Measurements from ENCODE around the gene RGS10. TPM values are rescaled to one million over a fixed set of nuclear protein-coding genes. Genes with fewer than 3 reads are reported as not detected.
"Not testable (repeated sequence)": the region's sequence is repeated elsewhere in the genome, so short reads cannot be mapped to it uniquely, and the experiment has no call there.

Gene RGS10
- polyA plus RNA-seq, 3 donors = 33.0 to 36.3 (median 35.0) TPM

DNA sequence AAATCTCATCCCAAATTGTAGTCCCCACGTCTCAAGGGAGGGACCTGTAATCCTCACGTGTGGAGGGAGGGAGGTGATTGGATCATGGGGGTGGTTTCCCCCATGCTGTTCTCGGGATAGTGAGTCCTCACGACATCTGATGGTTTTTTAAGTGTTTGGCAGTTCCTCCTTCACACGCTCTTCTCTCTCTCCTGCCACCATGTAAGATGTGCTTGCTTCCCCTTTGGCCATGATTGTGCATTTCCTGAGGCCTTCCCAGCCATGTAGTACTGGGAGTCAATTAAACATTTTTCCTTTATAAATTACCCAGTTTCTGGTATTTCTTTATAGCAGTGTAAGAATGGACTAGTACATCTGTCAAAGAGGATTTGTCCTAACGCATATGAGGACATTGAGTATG lies 59.5 kb downstream of the RGS10 start:
- no peak for DNase-seq (ENCODE audit: extremely low read depth in 1 of 11, low read depth in 9 of 11, low spot score in 4 of 11)

DNA sequence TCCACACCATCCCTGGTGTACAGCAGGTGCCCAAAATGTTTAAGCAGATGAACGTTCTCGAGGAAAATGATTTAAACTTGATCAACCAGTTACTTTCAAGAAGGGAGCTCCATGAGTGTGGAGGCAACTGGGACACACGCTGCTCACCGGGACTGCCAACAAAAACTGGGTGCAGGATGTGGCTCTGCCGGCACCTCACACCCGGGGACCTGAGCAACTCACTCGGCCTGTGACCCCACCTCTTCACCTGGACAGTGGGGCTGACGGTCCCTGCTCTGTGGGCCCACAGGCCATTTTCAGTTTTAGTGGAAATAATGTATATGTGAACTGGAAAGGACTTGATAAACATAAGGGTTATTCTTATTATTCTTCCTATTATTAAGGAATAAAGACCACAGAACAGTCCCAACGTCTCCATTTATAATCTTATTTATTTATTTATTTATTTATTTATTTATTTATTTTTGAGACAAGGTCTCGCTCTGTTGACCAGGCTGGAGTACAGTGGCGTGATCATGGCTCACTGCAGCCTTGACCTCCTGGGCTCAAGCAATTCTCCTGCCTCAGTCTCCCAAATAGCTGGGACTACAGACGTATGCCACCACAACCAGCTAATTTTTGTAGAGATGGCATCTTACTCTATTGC lies 60.6 kb downstream of the RGS10 start:
- DNase-seq (ENCODE audit: extremely low read depth in 1 of 11, low read depth in 9 of 11, low spot score in 4 of 11) = no peak

DNA sequence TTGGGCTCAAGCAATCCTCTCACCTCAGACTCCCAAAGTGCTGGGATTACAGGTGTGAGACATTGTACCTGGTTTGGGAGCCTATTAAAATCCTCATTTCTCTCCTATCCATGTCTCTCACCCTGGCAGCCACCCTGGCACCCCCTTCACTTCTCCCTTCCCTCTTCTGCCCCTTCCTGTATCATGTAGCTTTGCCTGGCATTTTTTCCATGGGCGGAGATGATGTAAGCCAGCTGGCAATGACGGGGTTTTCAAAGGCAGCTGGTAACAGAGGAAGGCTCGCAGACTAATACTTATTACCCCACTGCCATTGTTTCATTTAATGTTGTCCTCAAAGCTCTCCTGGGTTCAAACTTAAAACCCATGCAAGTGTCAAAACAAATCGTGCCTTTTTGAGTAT lies 61.9 kb downstream of the RGS10 start:
- no peak for DNase-seq (ENCODE audit: extremely low read depth in 1 of 11, low read depth in 9 of 11, low spot score in 4 of 11)

DNA sequence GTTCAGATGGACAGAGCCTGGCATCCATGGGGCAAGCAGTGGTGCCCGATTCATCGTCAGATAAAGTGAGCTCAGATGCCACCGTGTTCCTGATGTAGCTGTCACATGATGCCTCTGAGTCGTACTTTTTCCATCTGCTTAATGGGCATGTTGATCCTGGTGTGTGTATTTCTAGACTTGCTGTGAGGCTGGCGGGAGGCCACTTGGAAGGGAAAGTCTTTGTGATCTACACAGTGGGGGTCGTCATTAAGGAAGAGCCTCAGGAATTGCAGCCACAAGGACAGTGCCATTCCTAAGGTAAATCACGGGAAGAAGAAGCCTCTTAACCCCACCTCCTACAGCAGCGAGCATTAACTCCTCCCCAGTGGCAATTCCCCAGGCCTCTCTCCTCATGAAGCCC lies 63.0 kb downstream of the RGS10 start:
- no peak for DNase-seq (ENCODE audit: extremely low read depth in 1 of 11, low read depth in 9 of 11, low spot score in 4 of 11)

DNA sequence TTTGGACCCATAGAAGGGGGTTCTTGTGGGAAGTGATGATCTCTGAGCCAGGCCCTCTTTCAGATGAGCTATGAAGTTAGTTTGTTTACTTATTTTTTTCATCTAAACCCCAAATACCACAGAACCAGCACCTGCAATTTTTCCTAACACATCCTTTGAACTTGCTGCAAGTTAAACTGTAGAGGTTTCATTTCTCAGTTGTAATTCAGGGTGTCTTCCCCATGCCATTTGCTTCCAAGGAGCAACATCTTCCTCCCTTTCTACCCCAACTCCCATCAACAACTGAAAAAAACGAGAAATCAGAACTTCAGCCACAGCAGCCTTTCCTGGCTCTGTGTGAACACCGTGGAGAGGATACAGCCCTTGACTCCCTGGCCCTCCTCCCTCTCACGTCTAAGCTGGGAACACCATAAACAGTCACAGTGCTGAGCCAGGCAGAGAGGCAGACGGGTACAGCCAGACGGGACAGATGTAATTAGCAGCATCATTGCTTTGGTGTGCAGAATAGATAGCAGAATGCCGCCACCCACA lies 63.6 kb downstream of the RGS10 start:
- no peak for DNase-seq (ENCODE audit: extremely low read depth in 1 of 11, low read depth in 9 of 11, low spot score in 4 of 11)

DNA sequence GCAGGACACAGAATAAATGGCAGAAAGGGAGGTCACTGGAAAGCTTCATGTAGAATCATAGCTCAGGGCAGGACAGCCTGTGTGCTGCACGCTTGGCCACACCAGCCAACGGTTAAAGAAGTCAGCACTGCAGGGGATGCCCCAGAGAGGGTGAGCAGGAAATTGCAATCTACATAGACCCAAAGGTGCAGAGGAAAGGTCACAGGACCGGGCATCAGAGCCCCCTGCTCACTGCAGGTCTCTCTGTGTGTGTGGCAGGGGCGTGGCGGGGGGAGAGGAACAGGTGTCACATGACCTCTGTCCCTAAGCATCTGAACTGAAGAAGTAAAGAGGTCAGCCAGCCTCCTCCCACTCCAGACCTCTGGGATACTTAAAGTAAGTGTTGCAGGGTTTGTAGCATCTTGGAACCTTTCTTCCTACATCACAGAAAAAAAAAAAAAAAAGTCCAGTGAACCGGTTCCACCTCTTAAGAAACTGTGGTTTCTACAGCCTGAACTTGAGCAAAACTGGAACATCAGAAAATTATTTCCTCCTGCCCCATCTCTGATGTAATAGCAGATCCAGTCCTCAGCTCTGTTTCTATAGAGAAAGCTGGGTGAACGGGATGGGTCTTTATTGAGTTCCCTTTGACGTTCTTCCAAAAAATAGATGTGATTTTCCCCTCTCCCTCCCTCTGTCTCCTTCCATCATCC lies 64.3 kb downstream of the RGS10 start:
- DNase-seq (ENCODE audit: extremely low read depth in 1 of 11, low read depth in 9 of 11, low spot score in 4 of 11) = no peak

DNA sequence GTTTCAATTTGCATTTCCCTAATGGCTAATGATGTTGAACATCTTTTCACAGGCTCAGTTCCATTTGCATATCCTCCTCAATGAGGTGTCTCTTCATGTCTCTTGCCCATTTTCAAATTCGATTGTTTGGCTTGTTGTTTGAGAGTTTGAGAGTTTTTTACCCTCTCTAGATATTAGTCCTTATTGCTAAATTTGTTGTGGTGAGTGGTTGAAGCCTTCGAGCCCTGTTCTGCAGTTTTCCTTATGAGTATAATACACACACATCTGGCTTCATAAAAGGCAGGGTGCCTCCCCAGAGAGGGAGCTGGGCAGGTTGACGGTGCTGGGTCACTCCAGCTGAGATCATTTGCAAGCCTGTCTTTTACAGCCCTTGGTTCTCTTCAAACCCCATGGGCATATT lies 65.1 kb downstream of the RGS10 start:
- no peak for DNase-seq (ENCODE audit: extremely low read depth in 1 of 11, low read depth in 9 of 11, low spot score in 4 of 11)

DNA sequence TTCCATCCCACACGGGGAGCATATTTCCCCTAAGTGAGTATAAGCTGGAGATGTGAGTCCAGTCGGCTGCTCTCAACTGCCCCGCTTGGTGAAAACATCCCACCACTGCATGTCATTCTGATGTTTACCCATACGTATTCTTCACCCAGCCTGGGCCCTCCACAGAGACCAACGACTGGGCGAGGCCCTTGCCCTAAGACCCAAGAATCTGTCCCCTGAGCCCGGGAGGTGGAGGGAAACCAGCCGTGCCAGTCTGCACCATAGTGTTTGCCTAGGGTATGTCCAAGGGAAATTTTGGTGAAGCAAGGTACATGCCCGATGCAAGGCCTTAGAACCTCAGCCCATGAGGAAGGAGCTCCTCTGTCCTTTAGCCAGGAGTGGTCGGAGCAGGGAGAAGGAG lies 67.9 kb downstream of the RGS10 start:
- DNase-seq (ENCODE audit: extremely low read depth in 1 of 11, low read depth in 9 of 11, low spot score in 4 of 11) = no peak

DNA sequence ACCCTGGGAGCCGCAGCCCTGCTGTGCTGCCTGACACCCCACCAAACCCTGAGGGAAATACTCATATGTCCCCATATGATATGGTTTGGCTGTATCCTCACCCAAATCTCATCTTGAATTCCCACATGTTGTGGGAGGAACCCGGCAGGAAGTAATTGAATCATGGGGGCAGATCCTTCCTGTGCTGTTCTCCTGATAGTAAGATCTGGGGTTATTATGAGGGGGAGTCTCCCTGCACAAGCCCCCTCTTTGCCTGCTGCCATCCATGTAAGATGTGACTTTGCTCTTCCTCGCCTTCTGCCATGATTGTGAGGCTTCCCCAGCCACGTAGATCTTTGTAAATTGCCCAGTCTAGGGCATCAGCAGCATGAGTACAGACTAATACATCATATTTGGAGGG lies 68.7 kb downstream of the RGS10 start:
- no peak for DNase-seq (ENCODE audit: extremely low read depth in 1 of 11, low read depth in 9 of 11, low spot score in 4 of 11)

DNA sequence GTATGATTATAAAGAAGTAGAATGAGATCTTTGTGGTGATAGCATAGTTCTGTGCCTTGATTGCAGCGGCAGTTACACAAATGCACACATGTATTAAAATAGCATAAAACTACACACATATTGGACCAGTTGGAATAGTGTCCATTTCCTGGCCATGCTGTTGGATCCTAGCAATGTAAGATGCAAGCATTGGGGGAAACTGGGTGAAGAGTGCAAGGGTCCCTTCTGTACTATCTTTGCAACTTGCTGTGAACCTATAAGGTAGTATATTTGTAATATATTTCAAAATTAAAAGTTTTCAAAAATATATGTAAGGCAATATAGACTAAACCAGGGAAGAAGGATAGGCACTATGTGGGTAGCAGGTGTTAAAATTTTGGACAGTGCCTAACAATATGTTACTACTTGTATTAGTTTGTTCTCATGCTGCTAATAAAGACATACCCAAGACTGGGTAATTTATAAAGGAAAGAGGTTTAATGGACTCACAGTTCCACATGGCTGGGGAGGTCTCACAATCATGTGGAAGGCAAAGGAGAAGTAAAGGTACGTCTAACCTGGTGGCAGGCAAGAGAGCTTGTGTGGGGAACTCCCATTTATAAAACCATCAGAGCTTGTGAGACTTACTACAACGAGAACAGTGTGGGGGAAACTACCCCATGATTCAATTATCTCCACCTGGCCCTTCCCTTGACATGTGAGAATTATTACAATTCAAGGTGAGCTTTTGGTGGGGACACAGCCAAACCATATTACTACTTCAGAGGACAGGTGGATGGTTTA lies 71.4 kb downstream of the RGS10 start:
- DNase-seq (ENCODE audit: extremely low read depth in 1 of 11, low read depth in 9 of 11, low spot score in 4 of 11) = no peak

DNA sequence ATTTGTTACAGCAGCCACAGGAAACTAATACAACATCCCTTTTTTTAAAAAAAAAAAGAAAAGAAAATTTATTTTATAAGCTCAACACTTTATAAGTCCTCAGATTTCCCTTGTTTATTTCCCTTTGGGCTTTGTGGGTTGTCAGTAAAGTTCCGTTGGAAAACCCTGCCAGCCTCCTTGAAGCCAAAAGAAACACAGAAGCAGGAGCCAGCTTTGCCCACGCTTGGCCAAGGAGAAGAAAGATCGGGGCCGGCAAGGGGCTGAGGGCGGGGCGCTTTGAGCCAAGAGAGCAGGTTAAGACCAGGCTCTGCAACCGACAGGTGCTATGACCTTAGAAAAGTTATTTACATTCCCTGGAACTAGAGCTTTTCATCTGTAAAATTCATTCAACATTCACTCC lies 72.7 kb downstream of the RGS10 start:
- DNase-seq (ENCODE audit: extremely low read depth in 1 of 11, low read depth in 9 of 11, low spot score in 4 of 11) = no peak

DNA sequence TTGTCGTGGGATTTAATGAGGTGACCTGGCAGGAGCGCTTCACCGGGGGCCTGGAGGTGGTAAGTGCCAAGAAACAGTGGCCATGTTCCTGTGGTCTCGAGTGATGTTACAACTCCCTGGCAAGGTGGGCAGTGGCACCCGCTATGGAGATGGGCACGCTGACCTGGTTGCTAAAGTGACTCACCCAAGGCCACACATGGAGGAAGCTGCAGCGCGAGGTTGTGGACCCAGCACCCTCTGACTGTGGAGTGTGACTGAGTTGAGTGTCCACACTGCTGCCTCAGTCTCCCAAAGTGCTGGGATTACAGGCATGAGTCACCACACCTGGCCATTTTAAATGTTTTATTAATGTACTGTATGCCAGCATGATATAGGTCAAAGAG lies 73.2 kb downstream of the RGS10 start:
- no peak for DNase-seq (ENCODE audit: extremely low read depth in 1 of 11, low read depth in 9 of 11, low spot score in 4 of 11)

DNA sequence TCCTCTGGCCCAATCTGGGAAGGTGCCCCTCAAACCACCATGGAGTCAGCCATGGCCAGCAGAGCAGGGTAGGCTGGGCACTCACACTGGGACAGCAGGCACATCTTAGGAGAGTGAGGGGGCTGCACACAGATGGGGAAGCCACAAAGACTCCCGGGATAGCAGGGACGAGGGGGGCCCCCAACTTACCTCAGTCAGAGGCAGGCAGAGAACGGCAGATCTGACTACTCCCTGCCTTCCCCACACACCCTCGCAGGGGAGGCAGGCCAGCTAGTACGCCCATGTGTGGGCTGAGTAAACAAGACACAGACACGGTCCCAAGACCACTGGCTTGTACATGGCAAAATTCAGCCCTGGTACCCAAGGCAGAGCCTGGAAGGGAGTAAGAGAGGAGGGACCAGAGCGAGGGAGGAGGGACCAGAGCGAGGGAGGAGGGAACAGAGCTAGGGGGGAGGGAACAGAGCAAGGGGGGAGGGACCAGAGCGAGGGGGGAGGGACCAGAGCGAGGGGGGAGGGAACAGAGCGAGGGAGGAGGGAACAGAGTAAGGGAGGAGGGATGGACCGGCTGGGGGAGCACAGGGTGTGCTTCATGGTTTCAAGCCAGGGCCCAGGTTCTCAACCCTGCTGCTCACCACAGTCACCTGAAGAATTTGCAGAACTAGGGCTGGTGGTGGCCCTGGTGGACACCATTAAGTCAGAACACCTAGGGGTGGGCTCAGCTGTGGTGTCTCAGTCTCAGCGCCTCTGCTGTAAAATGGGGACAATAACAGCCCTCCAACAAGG lies 73.8 kb downstream of the RGS10 start:
- DNase-seq (ENCODE audit: extremely low read depth in 1 of 11, low read depth in 9 of 11, low spot score in 4 of 11) = no peak

DNA sequence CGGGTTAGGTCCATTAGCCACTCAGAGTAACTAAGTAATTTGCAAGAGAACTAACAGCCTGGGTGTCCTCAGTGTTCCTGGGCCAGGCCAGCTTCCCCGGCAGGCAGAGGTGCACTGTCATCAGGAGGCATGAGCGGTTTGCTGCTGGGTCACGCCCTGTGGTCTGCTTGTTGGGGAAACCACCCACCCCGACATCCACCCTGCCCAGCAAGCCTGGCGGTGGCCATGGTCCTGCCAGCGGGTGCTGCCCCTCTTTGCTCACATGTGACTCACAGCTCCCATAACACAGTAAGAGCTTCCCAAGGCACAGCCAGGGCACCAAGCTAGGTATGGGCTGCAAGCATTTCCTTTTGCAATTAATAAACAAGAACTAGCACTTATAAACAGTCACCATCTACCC lies 75.9 kb downstream of the RGS10 start:
- DNase-seq (ENCODE audit: extremely low read depth in 1 of 11, low read depth in 9 of 11, low spot score in 4 of 11) = no peak

DNA sequence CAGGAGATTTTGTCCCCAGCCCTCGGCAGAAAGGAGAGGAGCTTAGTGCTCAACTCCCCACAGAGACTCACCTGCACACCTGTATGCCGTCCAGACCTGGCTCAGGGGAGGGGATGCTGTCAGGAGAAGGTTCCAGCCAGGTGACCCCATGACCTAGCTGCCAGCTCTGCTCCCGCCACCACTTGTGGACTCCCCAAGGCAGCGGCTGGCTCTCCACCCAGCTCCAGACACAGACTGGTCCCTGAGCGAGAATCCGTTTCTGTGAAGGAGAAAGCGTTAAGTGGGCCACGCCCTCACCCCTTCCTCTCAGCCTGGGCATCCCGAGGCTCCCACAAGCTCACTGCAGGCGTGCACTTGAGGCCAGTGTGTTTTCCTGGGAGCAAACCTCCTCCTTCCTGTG lies 76.4 kb downstream of the RGS10 start:
- no peak for DNase-seq (ENCODE audit: extremely low read depth in 1 of 11, low read depth in 9 of 11, low spot score in 4 of 11)

DNA sequence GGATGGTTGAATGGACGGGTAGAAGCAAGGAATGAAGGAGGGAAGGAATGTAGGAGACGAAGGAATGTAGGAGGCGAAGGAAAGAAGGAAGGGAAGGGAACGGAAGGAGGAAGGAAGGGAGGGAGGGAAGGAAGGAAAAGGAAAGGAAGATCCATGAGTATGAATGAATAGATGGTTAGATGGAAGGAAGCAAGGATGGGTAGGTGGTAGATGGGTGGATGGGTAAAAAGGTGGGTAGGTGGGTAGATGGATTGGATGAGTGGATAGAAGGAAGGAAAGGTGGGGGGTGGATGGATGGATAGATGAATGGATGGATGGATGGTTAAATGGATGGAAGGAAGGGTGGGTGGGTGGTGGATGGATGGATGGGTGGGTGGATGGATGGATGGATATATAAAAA lies 77.4 kb downstream of the RGS10 start:
- no peak for DNase-seq (ENCODE audit: extremely low read depth in 1 of 11, low read depth in 9 of 11, low spot score in 4 of 11)

DNA sequence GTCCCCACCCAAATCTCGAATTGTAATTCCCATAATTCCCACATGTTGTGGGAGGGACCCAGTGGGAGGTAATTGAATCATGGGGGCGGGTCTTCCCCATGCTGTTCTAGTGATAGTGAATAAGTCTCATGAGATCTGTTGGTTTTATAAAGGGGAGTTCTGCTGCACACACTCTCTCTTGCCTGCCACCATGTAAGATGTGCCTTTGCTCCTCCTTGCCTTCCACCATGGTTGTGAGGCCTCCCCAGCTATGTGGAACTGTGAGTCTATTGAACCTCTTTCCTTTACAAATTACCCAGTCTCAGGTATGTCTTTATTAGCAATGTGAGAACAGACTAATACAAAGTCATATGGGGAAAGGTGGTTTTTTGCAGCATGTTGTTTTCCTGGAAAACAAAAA lies 79.3 kb downstream of the RGS10 start:
- DNase-seq (ENCODE audit: extremely low read depth in 1 of 11, low read depth in 9 of 11, low spot score in 4 of 11) = not testable (repeated sequence)

DNA sequence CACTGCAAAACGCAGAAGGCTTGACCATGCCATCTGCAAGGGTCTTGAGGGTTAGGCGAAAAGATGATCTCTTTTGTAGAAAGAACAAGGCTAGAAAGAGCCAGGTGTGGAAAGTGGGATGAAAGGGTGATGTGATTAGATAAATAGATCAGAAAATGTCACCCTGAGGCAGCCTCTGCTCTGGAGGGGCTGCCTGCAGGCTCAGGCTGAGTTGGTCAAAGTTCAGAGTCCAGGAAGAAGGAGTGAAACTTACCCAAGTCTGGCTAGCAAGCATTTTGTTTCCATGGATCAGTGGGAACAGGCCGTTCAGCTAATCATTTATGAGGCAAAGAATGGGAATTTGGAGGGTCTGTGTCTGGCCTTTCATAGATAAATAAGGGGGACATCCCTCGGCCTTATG lies 79.7 kb downstream of the RGS10 start:
- DNase-seq (ENCODE audit: extremely low read depth in 1 of 11, low read depth in 9 of 11, low spot score in 4 of 11) = no peak

DNA sequence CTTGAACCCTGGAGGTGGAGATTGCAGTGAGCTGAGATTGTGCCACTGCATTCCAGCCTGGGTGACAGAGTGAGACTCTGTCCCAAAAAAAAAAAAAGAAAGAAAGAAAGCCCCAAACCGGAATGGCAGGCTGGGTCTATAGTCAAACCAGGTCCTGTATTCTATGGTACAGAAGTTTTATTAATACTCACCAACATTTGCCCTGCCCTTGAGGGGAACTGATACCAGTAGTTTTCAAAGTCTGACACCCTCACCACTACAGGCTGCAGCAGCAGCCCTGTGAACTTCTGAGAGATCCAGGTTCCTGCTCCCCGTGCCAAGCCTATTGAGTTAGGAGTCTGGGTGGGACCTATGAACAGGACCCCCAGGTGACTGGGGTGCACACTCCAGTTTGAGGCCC lies 80.6 kb downstream of the RGS10 start:
- no peak for DNase-seq (ENCODE audit: extremely low read depth in 1 of 11, low read depth in 9 of 11, low spot score in 4 of 11)
